ENCODE data around the gene GALM. TPM values are rescaled to one million over a fixed set of nuclear protein-coding genes. Genes with fewer than 3 reads are reported as not detected.

GALM gene
- total and polyA plus RNA-seq, 2 of the 13 experiments (the other 11 are each of a cell fraction or from before 2014, with no cell fraction given): 65.5 to 90.0 TPM

DNA sequence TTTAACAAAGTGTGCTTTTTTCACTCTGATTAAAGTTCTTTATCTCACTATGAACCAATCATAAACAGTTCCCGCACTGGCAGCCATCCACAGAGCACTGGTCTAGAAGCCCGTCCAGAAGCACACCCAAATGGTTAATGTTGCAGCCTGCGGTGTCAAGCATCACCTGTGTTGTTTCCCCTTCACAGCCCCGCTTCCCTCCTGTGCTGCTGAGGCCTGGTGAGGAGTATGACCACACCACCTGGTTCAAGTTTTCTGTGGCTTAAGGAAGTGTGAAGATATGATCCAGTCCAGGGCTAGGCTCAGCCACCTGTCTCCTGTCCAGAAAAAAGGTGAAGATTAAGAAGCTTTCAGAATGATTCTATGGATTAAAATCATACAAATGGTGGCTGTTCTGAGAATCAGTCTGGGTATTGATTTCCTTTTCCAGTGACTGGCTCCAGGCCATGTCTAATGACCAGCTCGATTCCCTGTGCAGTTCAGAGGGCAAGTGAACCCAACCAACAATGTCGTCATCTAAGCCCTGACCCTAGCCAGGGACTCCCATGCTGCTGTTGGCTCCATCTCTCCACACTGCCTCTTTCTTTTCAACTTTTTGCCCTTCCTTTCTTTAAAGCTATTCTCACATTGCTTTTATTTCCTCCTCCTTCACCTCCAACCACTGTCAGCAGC is 67.5 kb downstream of the GALM start (continued):
- TF ChIP-seq, protein P1, sequence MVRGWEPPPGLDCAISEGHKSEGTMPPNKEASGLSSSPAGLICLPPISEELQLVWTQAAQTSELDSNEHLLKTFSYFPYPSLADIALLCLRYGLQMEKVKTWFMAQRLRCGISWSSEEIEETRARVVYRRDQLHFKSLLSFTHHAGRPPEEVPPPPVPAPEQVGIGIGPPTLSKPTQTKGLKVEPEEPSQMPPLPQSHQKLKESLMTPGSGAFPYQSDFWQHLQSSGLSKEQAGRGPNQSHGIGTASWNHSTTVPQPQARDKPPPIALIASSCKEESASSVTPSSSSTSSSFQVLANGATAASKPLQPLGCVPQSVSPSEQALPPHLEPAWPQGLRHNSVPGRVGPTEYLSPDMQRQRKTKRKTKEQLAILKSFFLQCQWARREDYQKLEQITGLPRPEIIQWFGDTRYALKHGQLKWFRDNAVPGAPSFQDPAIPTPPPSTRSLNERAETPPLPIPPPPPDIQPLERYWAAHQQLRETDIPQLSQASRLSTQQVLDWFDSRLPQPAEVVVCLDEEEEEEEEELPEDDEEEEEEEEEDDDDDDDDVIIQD (CRISPR knock-in tag; IDR thresholded peaks at IDR 0.05; ENCODE audit: low read depth): peak; percentile 41; the same call in 1 of the 2 replicates
- TF ChIP-seq, protein P2, sequence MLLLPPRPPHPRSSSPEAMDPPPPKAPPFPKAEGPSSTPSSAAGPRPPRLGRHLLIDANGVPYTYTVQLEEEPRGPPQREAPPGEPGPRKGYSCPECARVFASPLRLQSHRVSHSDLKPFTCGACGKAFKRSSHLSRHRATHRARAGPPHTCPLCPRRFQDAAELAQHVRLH (CRISPR knock-in tag; IDR thresholded peaks at IDR 0.05; ENCODE audit: borderline replicate concordance, low read depth): no peak
- TF ChIP-seq NFE2L1 (CRISPR knock-in tag; IDR thresholded peaks at IDR 0.05; ENCODE audit: borderline replicate concordance): no peak
- TF ChIP-seq RFXAP (CRISPR knock-in tag; IDR thresholded peaks at IDR 0.05; ENCODE audit: borderline replicate concordance): 0 out of 2 replicates have a peak, but pooled peaks have one; percentile 32
- TF ChIP-seq ZNF605 (CRISPR knock-in tag; IDR thresholded peaks at IDR 0.05): peak; percentile 52; the same call in 1 of the 2 replicates
- no peak for TF ChIP-seq NCOA5 (CRISPR knock-in tag; IDR thresholded peaks at IDR 0.05)
- no peak for TF ChIP-seq ELF4 (CRISPR knock-in tag; IDR thresholded peaks at IDR 0.05; ENCODE audit: borderline replicate concordance)
- no peak for TF ChIP-seq PHB2 (IDR thresholded peaks at IDR 0.05; ENCODE audit: partially characterized antibody)
- TF ChIP-seq, protein P3, sequence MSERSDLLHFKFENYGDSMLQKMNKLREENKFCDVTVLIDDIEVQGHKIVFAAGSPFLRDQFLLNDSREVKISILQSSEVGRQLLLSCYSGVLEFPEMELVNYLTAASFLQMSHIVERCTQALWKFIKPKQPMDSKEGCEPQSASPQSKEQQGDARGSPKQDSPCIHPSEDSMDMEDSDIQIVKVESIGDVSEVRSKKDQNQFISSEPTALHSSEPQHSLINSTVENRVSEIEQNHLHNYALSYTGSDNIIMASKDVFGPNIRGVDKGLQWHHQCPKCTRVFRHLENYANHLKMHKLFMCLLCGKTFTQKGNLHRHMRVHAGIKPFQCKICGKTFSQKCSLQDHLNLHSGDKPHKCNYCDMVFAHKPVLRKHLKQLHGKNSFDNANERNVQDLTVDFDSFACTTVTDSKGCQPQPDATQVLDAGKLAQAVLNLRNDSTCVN (CRISPR knock-in tag; IDR thresholded peaks at IDR 0.05; ENCODE audit: borderline replicate concordance): 0 out of 2 replicates have a peak, but pooled peaks have one; percentile 19
- TF ChIP-seq KAT2B (IDR thresholded peaks at IDR 0.05; ENCODE audit: borderline replicate concordance, low read depth, low read length): peak; percentile 76
- 0 out of 2 replicates have a peak, but pooled peaks have one; percentile 36 for TF ChIP-seq ZNF225 (CRISPR knock-in tag; IDR thresholded peaks at IDR 0.05)
- no peak for TF ChIP-seq HMG20B (CRISPR knock-in tag; conservative IDR thresholded peaks at IDR 0.05)
- TF ChIP-seq PITX1 (CRISPR knock-in tag; IDR thresholded peaks at IDR 0.05): peak; percentile 56; the same call in 1 of the 2 replicates
- peak; percentile 47; the same call in 1 of the 2 replicates for TF ChIP-seq MIXL1 (CRISPR knock-in tag; IDR thresholded peaks at IDR 0.05)
- peak; percentile 68; the same call in 1 of the 2 replicates for TF ChIP-seq ZNF772 (CRISPR knock-in tag; IDR thresholded peaks at IDR 0.05)
- TF ChIP-seq ZNF160 (CRISPR knock-in tag; IDR thresholded peaks at IDR 0.05): no peak
- TF ChIP-seq ZNF501 (CRISPR knock-in tag; IDR thresholded peaks at IDR 0.05): 0 out of 2 replicates have a peak, but pooled peaks have one; percentile 24
- no peak for TF ChIP-seq IKZF1 (IDR thresholded peaks at IDR 0.05)
- peak; percentile 35 for TF ChIP-seq TEAD3 (CRISPR knock-in tag; optimal IDR thresholded peaks at IDR 0.05; ENCODE audit: borderline replicate concordance)
- TF ChIP-seq, protein P4, sequence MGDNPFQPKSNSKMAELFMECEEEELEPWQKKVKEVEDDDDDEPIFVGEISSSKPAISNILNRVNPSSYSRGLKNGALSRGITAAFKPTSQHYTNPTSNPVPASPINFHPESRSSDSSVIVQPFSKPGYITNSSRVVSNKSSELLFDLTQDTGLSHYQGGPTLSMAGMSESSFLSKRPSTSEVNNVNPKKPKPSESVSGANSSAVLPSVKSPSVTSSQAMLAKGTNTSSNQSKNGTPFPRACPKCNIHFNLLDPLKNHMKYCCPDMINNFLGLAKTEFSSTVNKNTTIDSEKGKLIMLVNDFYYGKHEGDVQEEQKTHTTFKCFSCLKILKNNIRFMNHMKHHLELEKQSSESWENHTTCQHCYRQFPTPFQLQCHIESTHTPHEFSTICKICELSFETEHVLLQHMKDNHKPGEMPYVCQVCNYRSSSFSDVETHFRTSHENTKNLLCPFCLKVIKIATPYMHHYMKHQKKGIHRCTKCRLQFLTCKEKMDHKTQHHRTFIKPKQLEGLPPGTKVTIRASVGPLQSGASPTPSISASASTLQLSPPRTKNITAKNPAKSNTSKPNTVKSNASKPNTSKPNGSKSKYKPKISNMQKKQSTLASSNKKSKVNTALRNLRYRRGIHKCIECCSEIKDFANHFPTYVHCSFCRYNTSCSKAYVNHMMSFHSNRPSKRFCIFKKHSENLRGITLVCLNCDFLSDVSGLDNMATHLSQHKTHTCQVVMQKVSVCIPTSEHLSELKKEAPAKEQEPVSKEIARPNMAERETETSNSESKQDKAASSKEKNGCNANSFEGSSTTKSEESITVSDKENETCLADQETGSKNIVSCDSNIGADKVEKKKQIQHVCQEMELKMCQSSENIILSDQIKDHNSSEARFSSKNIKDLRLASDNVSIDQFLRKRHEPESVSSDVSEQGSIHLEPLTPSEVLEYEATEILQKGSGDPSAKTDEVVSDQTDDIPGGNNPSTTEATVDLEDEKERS (CRISPR knock-in tag; IDR thresholded peaks at IDR 0.05): no peak
- TF ChIP-seq, protein P5, sequence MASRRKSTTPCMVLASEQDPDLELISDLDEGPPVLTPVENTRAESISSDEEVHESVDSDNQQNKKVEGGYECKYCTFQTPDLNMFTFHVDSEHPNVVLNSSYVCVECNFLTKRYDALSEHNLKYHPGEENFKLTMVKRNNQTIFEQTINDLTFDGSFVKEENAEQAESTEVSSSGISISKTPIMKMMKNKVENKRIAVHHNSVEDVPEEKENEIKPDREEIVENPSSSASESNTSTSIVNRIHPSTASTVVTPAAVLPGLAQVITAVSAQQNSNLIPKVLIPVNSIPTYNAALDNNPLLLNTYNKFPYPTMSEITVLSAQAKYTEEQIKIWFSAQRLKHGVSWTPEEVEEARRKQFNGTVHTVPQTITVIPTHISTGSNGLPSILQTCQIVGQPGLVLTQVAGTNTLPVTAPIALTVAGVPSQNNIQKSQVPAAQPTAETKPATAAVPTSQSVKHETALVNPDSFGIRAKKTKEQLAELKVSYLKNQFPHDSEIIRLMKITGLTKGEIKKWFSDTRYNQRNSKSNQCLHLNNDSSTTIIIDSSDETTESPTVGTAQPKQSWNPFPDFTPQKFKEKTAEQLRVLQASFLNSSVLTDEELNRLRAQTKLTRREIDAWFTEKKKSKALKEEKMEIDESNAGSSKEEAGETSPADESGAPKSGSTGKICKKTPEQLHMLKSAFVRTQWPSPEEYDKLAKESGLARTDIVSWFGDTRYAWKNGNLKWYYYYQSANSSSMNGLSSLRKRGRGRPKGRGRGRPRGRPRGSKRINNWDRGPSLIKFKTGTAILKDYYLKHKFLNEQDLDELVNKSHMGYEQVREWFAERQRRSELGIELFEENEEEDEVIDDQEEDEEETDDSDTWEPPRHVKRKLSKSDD (CRISPR knock-in tag; IDR thresholded peaks at IDR 0.05; ENCODE audit: low read depth): 0 out of 2 replicates have a peak, but pooled peaks have one; percentile 44

Measured in HepG2 (cell line).